Lower leg skin (tissue), 3 donors: ENCODE results near the gene FBXW8.

Experiments used
- POLR2A ChIP-seq, 2 donors: fragments of 450-650 bp; IDR thresholded peaks; one replicate each; pipeline ENCODE4 v1.6.1; 2016 to 2017; ENCODE audit warnings: antibody characterized with exemption in 2 of 2, mild to moderate bottlenecking in 1 of 2, moderate library complexity in 1 of 2
- TF ChIP-seq, protein P1 (sequence below), 3 donors: fragments of 450-650 bp; IDR thresholded peaks; one replicate each; pipeline ENCODE4 v1.5.1; 2016; ENCODE audit warnings: antibody characterized with exemption in 3 of 3, mild to moderate bottlenecking in 3 of 3, moderate library complexity in 2 of 3

DNA sequence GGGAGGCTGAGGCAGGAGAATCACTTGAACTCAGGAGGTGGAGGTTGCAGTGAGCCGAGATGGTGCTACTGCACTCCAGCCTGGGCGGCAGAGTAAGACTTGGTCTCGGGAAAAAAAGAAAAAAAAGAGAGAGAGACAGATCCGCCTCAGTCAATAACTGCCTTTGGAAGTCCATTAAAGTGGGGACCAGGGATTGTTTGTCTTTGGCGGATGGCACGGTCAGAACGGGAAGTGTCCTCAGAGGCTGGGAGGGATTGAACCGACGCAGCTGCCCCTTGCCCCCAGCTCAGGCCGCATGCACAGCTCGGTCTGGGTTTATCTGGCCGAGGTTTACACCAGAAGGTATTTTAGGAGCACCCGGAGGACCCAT is 134.0 kb downstream of the FBXW8 start:
- TF ChIP-seq, protein P1, sequence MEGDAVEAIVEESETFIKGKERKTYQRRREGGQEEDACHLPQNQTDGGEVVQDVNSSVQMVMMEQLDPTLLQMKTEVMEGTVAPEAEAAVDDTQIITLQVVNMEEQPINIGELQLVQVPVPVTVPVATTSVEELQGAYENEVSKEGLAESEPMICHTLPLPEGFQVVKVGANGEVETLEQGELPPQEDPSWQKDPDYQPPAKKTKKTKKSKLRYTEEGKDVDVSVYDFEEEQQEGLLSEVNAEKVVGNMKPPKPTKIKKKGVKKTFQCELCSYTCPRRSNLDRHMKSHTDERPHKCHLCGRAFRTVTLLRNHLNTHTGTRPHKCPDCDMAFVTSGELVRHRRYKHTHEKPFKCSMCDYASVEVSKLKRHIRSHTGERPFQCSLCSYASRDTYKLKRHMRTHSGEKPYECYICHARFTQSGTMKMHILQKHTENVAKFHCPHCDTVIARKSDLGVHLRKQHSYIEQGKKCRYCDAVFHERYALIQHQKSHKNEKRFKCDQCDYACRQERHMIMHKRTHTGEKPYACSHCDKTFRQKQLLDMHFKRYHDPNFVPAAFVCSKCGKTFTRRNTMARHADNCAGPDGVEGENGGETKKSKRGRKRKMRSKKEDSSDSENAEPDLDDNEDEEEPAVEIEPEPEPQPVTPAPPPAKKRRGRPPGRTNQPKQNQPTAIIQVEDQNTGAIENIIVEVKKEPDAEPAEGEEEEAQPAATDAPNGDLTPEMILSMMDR (IDR thresholded peaks at IDR 0.05): no peak
- no peak for TF ChIP-seq POLR2A (IDR thresholded peaks at IDR 0.05)
